Activated naive CD4-positive, alpha-beta T cell treated with anti-CD3 and anti-CD28 coated beads, Interleukin-2, amount 50 U/mL, for 72 hours (primary cell): ENCODE measurements around the gene TADA2A. TPM values are rescaled to one million over a fixed set of nuclear protein-coding genes. Genes with fewer than 3 reads are reported as not detected.
A peak's percentile ranks its signal among the peaks of the same experiment; 100 is the strongest.
"Not testable (repeated sequence)": the region's sequence is repeated elsewhere in the genome, so short reads cannot be mapped to it uniquely, and the experiment has no call there.

Source experiments
- ATAC-seq, 2 donors: fragments of 150-1000 bp; cut with Tn5 transposase; 2 replicates each; pipeline ENCODE4 v1.10.0; 2021; ENCODE audit warnings: mild to moderate bottlenecking in 2 of 2, moderate library complexity in 2 of 2
- DNase-seq, 2 donors: peaks; one replicate each; pipeline ENCODE4 v3.0.0; 2021 to 2022; ENCODE audit warnings: low spot score in 2 of 2
- H3K27ac Mint-ChIP-seq, 2 donors: one replicate each; pipeline ENCODE4 v1.8.0; 2022; ENCODE audit warnings: mild to moderate bottlenecking in 2 of 2, mixed read lengths in 2 of 2
- H3K36me3 Mint-ChIP-seq, 2 donors: one replicate each; pipeline ENCODE4 v1.8.0; 2022; ENCODE audit warnings: mixed read lengths in 2 of 2
- H3K9me3 Mint-ChIP-seq, 2 donors: one replicate each; pipeline ENCODE4 v1.8.0; 2022; ENCODE audit warnings: mixed read lengths in 2 of 2
- total RNA-seq, 2 donors: library from RNA; stranded (reverse); gene quantifications; one replicate each; pipeline ENCODE4 v1.2.3, GENCODE V29; 2022

Gene TADA2A
- total RNA-seq, 2 donors from 2014 or later: 24.8 to 33.4 TPM

DNA sequence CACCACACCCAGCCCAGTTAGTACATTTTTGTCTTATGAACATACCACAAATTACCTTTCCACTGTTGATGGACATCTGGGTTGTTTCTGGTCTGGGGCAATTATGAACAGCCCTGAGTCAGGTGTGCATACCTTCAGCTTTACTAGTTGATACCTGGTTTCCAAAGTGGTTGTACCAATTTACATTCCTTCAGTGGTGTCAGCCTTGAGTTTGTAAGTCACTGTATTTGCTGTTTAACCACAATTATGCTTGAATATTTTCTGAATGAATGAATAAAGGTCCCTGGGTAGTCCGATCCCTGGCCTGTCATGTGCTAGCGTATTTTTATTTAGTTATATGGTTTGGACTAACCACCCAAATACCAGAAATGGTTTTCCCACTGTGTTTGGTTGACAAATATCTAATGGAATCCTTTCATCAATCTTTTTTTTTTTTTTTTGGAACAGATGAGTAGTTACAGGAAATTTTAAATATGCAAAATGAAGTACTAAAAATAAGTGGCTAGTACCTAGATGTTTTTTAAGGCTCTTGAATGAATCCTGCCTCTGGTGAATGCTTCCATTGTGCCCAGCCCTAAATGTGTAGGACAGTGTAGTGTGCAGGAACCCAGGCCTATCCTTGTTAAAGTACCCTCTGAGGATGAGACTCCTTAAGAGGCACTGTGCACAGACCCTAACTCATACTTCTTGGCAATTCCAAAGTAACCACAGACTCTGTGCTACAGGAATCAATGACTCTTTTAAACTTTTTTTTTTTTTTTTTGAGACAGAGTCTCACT is 86.8 kb downstream of the TADA2A start:
- Mint-ChIP-seq H3K9me3 (no peaks in the 10 kb centered on the region), H3K27ac (no peak overlapping the region), H3K36me3 (peaks cover 0 to 6% of the 10 kb centered on the region in 2 donors)
- ATAC-seq: no peak
- no peak for DNase-seq

DNA sequence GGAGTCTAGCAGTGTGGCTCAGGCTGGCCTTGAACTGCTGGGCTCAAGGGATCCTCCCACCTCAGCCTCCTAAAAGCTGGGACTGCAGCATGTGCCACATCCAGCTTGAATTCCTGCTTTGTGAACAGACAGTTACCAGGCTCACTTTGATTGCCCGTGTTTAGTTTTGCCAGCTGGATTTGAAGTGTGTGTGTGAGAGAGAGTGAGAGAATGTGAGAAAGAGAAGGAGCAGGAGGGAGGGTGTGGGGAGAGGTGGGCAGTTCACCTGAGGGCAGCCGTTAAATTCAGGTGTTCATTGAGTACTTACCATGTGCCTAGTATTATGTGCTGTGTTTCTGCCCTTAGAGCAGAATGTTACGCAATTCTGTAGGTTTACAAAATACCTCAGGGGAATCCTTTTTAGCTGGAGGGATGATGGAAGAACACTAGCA is 87.7 kb downstream of the TADA2A start:
- H3K27ac Mint-ChIP-seq: no peak overlapping the region
- no peaks in the 10 kb centered on the region for H3K9me3 Mint-ChIP-seq
- peaks cover 0 to 6% of the 10 kb centered on the region in 2 donors for H3K36me3 Mint-ChIP-seq

DNA sequence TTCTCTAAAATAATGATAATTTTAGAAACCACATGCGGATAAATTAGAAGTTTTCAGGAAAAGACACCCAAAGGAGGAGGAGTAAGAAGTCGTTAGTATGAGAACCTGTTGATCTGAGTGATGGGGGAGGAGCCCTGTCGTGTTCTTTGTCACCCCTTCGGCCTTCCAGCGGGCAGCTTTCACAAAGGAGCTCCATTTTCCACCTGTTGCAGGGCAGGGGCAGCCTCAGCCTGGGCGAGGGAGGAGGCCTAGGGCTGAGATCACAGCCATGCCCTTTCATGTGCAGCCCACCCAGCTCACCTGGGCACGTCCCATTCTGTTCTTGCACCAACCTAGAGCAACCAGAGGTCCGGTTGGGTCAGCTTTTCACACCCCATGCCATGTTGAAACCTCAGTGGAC is 88.3 kb downstream of the TADA2A start:
- DNase-seq: no peak
- no peak for ATAC-seq
- Mint-ChIP-seq H3K9me3 (no peaks in the 10 kb centered on the region), H3K27ac (no peak overlapping the region), H3K36me3 (peaks cover 0 to 6% of the 10 kb centered on the region in 2 donors)

More for the DNA sequence above, 87.7 kb downstream of the TADA2A start:
- ATAC-seq (no peak), DNase-seq (no peak)

DNA sequence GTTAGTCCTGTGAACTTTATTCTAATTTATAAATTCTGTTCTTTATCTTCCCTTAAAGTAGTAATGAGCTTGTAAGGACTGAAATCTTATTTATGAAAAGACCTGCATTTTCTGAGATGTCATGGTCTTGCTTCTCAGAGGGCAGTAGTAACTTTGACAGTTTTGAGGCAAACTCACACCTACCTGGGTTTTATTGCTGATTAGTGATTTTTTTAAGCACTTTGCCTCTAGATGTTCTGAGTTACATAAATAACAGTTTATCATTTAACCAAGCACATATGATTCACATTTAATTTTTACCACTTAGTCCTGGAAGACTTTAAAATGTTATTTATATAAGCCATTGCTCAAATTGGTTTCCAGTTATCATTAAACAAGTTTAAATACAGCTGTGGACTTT is 93.7 kb downstream of the TADA2A start:
- no peak for ATAC-seq
- H3K27ac Mint-ChIP-seq: no peak overlapping the region
- H3K9me3 Mint-ChIP-seq: no peaks in the 10 kb centered on the region
- no peaks in the 10 kb centered on the region for H3K36me3 Mint-ChIP-seq
- no peak for DNase-seq

DNA sequence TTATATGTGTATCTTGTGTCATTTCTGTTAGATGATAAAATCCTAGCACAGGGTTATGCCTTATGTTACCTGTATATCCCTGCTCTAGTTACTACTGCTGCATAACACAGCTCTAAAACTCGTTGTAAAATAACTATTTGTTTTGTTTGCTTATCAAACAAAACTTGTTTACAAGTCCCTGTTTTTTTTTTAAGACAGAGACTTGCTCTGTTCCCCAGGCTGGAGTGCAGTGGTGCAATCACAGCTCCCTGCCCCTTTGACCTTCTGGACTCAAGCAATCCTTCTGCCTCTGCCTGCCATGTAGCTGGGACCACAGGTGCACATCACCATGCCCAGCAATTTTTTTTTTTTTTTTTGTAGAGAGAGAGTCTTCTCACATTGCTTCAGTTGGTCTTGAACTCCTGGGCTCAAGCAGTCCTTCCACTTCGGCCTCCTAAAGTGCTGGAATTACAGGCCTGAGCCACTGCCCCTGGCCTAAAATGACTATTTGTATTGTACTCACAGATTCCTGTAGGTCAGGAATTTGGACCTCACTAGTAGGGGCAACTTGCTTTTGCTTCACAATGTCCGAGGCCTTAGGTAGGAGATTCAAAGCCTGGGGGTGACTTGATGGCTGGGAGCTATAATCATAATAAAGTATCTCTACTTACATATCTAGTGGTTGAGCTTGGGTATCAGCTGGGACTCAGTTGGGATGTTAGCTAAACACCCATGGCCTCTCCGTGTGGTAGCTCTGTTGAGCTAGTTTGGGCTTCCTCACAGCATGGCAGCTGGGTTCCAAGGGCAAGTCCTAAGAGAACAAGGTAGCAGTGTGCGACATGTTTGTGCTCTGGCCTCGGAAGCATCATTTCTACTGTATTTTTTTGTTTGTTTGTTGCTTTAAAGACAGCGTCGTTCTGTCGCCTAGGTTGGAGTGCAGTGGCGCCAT is 95.6 kb downstream of the TADA2A start:
- no peaks in the 10 kb centered on the region for H3K36me3 Mint-ChIP-seq
- ATAC-seq: no peak
- DNase-seq: no peak
- H3K27ac Mint-ChIP-seq: peak overlapping the region in 1 of 2 donors; percentile 36
- H3K9me3 Mint-ChIP-seq: no peaks in the 10 kb centered on the region

DNA sequence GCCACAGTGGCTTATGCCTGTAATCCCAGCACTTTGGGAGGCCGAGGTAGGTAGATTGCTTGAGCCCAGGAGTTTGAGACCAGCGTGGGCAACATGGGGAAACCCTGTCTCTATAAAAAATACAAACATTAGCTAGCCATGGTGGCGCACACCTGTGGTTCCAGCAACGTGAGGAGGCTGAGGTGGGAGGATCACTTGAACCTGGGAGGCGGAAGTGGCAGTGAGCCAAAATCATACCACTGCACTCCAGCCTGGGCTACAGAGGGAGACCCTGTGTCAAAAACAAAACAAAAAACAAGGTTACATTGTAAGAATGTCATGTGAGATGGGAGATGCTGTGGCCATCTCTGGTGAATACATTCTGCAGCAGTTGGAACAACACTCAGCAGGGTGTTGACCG is 96.5 kb downstream of the TADA2A start:
- Mint-ChIP-seq H3K27ac (peak overlapping the region in 1 of 2 donors; percentile 60), H3K36me3 (no peaks in the 10 kb centered on the region), H3K9me3 (no peaks in the 10 kb centered on the region)
- no peak for ATAC-seq
- no peak for DNase-seq

DNA sequence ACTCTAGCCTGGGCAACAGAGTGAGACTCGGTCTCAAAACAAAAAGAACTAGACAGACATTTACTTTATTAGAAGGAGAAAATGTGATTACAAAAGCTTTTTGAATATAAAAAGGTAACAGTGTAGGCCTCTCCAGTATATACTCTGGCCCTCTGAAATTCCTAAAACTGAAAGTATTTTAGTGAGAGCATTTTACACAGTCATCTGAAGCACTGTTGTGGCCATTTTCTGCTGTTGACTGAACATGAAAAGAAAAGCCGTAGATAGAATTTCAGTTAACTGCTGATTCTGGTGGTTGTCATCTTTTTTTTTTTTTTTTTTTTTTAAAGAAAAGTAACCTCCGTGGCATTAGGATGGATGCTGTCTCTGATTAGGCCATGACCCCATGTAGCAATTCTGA is 98.6 kb downstream of the TADA2A start:
- peak in 1 of 2 donors; percentile 37 for ATAC-seq
- no peaks in the 10 kb centered on the region for H3K36me3 Mint-ChIP-seq
- H3K9me3 Mint-ChIP-seq: no peaks in the 10 kb centered on the region
- DNase-seq: no peak
- H3K27ac Mint-ChIP-seq: no peak overlapping the region

DNA sequence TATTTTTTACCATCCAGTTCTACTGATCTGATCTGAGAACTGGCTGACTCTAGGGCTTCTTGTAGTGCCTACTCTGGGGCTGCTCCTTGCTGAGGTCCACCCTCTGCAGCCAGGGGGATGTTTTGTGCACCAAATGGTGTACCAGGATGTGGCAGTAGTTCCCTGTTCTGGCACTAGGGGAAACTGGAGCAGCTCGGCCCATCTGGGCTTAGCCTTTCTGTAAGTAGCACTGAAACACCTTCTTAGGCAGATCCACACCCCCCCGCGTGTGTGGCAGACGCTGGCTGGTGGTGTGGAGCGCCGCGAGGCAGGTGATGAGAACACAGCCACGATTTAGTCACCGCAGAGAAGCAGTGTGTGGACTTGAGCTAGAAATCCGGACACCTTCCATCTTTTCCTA is 100.0 kb downstream of the TADA2A start:
- no peaks in the 10 kb centered on the region for H3K36me3 Mint-ChIP-seq
- no peaks in the 10 kb centered on the region for H3K9me3 Mint-ChIP-seq
- peak in 1 of 2 donors; percentile 13 for DNase-seq
- H3K27ac Mint-ChIP-seq: peak overlapping the region in 1 of 2 donors; percentile 37
- ATAC-seq: peak in 1 of 2 donors; percentile 68

DNA sequence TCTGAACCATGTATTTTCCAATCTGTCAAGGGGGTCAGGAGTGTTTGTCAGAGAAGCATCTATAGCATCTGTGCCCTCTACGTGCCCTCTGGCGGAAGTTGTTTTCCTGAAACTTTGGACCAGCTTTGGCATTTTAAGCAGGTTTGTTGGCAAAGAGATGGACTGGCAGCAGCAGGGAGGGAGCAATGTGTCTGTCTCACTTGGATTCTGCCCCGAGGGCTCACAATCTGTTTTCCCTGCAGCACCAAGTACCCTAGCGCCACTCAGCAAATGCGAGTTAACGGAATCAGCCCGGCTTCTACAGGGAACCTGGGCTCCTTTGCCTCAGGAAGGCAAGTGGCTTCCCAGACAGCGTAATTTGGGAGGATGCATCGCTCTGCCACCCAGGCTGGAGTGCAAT is 100.4 kb downstream of the TADA2A start:
- Mint-ChIP-seq H3K9me3 (no peaks in the 10 kb centered on the region), H3K36me3 (no peaks in the 10 kb centered on the region), H3K27ac (no peak overlapping the region)
- no peak for ATAC-seq
- no peak for DNase-seq

DNA sequence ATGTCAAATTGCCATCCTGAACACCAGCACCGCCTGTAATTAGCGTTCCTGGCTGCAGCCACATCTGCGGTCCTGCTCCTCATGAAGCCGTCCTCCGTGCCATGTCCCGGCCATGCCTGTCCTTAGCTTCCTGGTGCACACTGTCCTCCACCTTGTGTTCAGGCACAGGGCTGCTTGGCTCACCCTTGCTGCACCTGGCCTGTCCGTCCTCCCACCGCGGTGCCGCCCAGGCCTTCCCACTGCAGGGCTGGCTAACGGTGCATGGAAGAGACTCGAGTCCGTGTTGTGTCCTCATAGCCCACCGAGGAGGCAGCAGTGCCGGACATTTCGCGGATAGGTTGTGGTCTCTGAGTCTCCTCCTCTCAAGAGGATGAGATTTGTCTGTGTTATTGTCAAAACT is 103.4 kb downstream of the TADA2A start:
- H3K36me3 Mint-ChIP-seq: peaks cover 0 to 5% of the 10 kb centered on the region in 2 donors
- peak overlapping the region in 1 of 2 donors; percentile 37 for H3K27ac Mint-ChIP-seq
- ATAC-seq (no peak), DNase-seq (no peak)
- H3K9me3 Mint-ChIP-seq: no peaks in the 10 kb centered on the region

DNA sequence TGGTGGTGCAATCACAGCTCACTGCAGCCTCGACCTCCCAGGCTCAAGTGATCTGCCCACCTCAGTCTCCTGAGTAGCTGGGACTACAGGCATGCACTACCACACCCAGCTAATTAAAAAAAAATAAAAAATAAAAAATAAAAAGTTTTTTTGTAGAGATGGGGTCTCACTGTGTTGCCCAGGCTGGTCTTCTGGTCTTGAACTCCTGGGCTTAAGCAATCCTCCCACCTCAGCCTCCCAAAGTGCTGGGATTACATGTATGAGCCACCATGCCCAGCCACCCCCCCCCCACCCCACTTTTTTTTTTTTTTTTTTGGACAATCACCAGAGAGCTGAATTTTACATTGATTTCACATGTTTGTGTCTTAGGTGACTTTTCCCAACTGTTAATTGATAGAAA is 105.0 kb downstream of the TADA2A start:
- not testable (repeated sequence) for H3K9me3 Mint-ChIP-seq, H3K36me3 Mint-ChIP-seq, DNase-seq, ATAC-seq
- H3K27ac Mint-ChIP-seq: peak overlapping the region in 1 of 2 donors; percentile 20

DNA sequence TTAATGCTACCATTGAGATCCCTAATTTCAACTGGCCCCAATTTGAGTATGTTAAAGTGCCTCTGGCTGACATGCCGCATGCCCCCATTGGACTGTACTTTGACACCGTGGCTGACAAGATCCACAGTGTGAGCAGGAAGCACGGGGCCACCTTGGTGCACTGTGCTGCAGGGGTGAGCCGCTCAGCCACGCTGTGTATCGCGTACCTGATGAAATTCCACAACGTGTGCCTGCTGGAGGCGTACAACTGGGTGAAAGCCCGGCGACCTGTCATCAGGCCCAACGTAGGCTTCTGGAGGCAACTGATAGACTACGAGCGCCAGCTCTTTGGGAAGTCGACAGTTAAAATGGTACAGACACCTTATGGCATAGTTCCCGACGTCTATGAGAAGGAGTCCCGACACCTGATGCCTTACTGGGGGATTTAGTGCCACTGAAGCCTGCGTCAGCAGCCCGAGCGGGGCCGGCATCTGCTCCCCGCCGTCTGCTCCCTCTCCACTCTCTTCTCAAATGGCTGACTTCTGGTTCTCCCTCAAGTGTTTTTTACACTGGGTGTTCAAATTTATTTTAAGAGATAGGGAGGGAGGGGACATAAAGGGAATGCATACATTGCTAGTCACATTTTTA is 105.9 kb downstream of the TADA2A start:
- no peak for ATAC-seq
- no peaks in the 10 kb centered on the region for H3K9me3 Mint-ChIP-seq
- DNase-seq: no peak
- H3K36me3 Mint-ChIP-seq: peaks cover 0 to 5% of the 10 kb centered on the region in 2 donors
- peak overlapping the region; percentile 20 to 51 for H3K27ac Mint-ChIP-seq

DNA sequence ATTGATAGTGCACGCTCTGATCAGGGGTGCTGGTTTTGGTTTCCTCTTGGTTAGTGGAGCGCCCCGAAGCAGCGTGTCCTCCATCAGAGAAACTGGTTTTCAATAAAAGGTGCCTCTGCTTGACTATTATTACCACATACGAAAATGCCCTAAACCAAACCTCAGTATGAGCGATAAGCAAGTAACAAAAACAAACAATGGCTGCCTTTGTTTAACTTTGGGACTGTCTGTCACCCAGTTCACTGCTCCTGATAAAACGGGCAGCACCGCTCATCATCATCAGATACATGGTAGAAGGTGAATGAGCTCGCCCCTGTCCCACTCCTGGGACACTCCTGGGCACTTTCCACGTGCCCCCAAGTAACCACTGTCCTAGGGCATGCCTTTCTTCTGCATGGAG is 107.0 kb downstream of the TADA2A start:
- no peaks in the 10 kb centered on the region for H3K9me3 Mint-ChIP-seq
- H3K36me3 Mint-ChIP-seq: peaks cover 5% of the 10 kb centered on the region in 2 donors
- H3K27ac Mint-ChIP-seq: no peak overlapping the region
- ATAC-seq (no peak), DNase-seq (no peak)

DNA sequence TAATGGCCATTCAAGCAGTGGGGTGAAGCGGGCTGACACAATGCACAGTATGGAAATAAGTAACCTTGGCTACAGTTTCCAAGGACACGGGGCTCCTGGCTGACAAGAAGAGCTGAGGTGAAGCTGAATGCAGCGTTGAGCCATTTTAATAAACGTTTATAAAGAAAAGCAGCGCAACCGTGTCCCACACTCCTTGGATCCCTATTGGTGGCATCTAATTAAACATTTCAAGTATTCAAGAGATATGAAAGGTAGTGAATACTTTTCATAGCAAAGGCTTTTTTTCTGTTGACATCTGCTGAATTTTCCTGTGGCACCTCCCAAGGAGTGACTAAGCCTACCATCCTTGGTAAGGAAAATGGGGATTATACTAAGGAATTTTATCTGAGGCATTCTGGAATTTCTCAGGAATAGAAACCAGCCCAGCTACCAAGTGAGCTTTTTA is 109.5 kb downstream of the TADA2A start:
- no peak for ATAC-seq
- DNase-seq: no peak
- Mint-ChIP-seq H3K36me3 (peaks cover 5% of the 10 kb centered on the region in 2 donors), H3K9me3 (no peaks in the 10 kb centered on the region), H3K27ac (no peak overlapping the region)

DNA sequence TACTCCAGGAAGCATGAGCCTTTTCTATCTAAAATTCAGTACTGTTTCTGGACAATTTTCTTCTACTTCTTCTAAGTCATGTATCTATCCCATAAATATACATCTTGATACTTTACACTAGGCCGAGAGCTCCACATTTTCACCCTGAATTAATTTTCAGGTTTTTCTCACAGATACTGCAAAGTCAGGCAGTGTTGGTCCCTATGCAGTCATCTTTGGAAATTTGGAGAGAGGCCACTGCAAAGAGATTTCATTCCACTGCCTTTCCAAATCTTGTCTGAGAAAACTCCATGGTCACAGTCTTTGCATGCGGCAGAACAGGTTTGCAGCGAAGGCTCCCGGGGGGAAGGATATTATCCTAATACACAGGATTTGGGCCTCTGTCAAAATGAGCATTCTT is 111.2 kb downstream of the TADA2A start:
- no peaks in the 10 kb centered on the region for H3K9me3 Mint-ChIP-seq
- DNase-seq (no peak), ATAC-seq (no peak)
- peak overlapping the region in 1 of 2 donors; percentile 25 for H3K27ac Mint-ChIP-seq
- H3K36me3 Mint-ChIP-seq: peaks cover 4 to 5% of the 10 kb centered on the region in 2 donors

DNA sequence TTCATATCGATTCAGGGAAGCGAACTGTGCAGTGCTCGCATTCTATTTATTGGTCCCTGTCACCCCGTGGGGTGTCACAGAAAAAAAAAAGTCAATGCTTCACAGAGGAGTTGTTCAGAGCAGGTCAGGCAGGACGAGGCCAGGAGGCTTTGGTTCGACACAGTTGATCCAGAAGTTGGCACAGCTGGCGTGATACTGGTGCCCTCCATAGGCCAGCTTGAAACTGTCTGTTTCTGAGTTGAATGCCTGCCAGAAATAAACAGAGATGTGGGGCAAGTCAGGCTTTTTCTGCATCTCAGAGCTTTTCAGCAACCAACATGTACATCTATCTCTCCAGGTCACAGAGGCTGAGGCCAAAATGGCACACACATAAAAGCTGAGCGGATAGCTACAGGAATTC is 112.1 kb downstream of the TADA2A start:
- H3K9me3 Mint-ChIP-seq: no peaks in the 10 kb centered on the region
- no peak for DNase-seq
- H3K36me3 Mint-ChIP-seq: peaks cover 0 to 5% of the 10 kb centered on the region in 2 donors
- H3K27ac Mint-ChIP-seq: peak overlapping the region in 1 of 2 donors; percentile 13
- ATAC-seq: no peak
